HK-2 (cell line): Measurements from ENCODE around the gene BNIPL.

Source experiments
- DNase-seq: peaks from one replicate; pipeline ENCODE4 v3.0.0-alpha.2; 2018; ENCODE audit not compliant: unreplicated experiment

Gene BNIPL

DNA sequence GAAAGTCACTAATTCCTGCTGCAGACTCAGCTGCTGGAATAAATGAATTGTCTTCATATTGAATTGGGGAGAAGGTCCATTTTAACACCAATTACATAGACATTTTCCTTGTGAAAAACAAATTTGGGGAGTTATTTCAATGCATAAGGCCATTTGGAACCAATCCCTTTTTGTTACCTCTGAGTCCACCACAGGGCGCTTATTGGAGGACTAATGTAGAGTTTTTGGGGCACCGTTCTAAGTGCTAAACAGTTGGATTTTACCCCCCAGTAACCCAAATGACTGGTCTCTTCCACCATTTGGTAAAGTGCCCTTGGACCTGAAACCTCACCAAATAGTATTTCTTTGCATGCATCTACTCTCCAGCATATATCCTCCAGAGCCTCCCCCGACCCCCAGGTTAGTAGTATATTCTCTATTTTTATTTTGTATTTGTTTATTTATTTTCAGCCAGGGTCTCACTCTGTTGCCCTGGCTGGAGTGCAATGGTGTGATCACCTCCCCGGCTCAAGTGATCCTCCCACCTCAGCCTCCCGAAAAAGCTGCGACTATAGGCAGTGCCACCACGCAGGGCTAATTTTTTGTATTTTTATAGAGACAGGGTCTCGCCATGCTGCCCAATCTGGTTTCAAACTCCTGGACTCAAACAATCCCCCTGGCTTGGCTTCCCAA, 26.6 kb upstream of the BNIPL start:
- DNase-seq: no peak

- DNase-seq: no peak
Measured at GRCh38 chr1:151010346-151010726, 26.1 kb upstream of the BNIPL start.

GRCh38 chr1:151011154-151011850, 25.1 kb upstream of the BNIPL start:
- DNase-seq: no peak

GRCh38 chr1:151012684-151013471, 23.5 kb upstream of the BNIPL start:
- DNase-seq: no peak

DNA sequence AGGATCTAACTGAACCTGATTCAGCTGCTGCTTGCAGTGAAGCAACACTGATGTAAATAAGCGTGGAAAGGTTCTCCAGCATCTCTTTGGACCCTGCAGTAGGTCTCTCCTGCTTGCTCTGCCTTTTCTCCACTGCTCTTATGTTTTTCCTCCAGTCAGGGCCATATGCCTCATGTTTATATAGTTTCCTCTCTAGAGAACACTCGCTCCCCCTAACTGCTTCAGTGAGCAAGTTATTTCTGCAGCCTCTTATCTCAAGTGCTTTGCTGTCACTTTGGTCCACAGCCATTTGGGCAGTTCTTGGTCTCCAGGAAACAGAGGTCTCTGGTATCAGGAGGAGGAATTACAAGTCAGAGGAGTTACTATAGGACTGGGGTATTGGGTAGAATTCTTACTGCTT, 22.9 kb upstream of the BNIPL start:
- no peak for DNase-seq

DNA sequence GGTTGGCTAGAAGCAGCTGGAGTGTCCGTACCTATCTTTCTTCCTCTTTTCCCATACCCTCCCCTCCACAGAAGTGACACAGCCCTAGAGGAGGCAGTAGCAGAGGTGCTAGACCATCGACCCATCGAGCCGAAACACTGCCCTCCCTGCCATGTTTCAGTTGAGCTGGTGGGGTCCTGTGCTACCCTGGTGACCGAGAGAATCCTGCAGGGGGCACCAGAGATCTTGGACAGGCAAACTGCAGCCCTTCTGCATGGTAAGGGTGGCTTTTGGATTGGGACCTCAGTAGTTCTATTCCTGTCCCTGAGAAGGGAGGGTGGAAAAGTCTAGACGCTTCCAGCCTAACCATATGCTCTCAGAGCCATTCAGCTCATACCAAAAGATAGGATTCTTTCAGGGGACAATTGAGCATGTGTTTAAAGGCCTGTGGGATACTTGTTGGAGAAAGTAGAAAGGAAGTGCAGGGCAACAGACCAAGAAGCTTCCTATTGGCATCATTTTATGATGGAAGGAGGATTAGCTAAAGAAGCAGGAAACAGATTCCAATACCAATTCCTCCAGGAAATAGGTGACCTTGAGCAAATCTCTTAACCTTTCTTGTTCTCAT, 11.7 kb upstream of the BNIPL start:
- DNase-seq: peak; percentile 59

GRCh38 chr1:151026460-151026859, 9.9 kb upstream of the BNIPL start:
- DNase-seq: no peak

DNA sequence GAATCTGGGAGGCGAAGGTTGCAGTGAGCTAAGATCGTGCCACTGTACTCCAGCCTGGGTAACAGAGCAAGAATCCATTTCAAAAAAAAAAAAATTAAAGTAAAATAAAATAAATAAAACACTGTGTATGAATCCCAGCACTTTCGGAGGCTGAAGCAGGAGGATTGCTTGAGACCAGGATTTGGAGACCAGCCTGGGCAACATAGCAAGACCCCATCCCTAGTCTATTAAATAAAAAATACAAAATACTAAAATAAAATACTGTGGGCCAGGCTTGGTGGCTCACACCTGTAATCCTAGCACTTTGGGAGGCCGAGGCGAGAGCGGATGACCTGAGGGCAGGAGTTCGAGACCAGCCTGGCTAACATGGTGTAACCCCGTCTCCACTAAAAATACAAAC, 4.2 kb upstream of the BNIPL start:
- DNase-seq: no peak

- no peak for DNase-seq
Measured at GRCh38 chr1:151035167-151035566, 1.2 kb upstream of the BNIPL start.

DNA sequence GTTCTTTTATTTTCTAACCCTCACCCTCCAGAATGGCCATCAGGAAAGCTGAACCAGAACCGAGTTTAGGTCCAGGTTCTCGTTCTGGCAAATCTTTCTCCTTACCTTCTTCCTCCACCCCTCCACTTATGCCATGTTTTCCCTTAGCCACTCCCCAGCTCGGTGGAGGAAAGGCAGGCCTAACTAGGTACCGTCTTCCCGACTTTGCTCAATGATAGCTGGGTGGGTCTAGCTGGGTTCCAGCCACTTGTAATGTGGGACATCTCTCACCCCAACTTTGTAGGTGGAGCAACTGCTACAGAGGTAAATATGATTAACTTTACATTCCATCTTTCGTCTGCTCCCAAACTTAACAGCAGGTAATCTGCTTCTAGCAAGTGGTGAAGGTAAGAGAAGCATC, 646 bp downstream of the BNIPL start:
- no peak for DNase-seq

GRCh38 chr1:151039521-151039920, 3.1 kb downstream of the BNIPL start:
- no peak for DNase-seq

DNA sequence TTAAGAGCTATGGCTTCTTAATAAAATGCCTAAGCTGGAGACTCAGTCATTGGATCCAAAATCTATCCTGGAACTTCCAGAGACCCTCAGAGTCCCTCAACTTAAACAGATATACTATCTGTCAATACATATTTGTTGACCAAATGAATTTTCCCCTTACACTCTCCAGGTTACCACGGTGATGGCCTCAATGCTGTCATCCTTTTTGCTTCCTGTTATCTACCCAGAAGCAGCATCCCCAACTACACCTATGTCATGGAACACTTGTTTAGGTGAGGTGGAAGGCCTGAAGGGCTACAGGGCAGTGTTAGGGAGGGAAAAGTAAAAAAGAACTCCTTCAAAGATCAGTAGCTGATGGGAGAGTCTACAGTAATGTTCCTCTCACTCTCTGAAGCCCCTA, 6.8 kb downstream of the BNIPL start:
- no peak for DNase-seq

DNA sequence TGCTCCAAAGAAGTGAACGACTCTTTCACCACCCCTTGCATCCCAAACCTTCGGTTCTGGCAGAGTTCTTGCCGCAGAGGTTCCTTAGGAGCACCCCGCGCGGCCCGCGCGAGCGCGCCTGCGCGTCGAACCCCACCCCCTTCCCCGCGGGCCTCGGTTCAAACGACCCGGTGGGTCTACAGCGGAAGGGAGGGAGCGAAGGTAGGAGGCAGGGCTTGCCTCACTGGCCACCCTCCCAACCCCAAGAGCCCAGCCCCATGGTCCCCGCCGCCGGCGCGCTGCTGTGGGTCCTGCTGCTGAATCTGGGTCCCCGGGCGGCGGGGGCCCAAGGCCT, 11.2 kb downstream of the BNIPL start, which contains the start of gene C1orf56:
TSS of gene C1orf56 (plus strand) at position 161 of the 334 bp plus-strand sequence. CDS start at position 258, 97 bp downstream.
- peak; percentile 71 for DNase-seq

DNA sequence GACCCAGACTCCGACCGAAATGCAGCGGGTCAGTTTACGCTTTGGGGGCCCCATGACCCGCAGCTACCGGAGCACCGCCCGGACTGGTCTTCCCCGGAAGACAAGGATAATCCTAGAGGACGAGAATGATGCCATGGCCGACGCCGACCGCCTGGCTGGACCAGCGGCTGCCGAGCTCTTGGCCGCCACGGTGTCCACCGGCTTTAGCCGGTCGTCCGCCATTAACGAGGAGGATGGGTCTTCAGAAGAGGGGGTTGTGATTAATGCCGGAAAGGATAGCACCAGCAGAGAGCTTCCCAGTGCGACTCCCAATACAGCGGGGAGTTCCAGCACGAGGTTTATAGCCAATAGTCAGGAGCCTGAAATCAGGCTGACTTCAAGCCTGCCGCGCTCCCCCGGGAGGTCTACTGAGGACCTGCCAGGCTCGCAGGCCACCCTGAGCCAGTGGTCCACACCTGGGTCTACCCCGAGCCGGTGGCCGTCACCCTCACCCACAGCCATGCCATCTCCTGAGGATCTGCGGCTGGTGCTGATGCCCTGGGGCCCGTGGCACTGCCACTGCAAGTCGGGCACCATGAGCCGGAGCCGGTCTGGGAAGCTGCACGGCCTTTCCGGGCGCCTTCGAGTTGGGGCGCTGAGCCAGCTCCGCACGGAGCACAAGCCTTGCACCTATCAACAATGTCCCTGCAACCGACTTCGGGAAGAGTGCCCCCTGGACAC, 11.7 kb downstream of the BNIPL start:
- DNase-seq: peak; percentile 67

GRCh38 chr1:151048645-151049032, 12.3 kb downstream of the BNIPL start:
- DNase-seq: no peak

DNA sequence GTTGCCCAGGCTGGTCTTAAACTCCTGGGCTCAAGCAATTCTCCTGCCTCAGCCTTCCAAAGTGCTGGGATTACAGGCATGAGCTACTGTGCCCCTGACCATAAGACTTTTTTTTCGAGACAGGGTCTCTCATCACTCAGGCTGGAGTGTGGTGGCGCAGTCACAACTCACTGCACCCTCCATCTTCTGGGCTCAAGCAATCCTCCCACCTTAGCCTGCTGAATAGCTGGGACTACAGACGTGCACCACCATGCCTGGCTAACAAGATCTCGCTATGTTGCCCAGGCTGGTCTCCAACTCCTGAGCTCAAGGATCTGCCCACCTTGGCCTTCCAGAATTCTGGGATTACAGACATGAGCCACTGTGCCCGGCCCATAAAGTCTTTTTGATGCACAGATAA, 13.1 kb downstream of the BNIPL start:
- no peak for DNase-seq

DNA sequence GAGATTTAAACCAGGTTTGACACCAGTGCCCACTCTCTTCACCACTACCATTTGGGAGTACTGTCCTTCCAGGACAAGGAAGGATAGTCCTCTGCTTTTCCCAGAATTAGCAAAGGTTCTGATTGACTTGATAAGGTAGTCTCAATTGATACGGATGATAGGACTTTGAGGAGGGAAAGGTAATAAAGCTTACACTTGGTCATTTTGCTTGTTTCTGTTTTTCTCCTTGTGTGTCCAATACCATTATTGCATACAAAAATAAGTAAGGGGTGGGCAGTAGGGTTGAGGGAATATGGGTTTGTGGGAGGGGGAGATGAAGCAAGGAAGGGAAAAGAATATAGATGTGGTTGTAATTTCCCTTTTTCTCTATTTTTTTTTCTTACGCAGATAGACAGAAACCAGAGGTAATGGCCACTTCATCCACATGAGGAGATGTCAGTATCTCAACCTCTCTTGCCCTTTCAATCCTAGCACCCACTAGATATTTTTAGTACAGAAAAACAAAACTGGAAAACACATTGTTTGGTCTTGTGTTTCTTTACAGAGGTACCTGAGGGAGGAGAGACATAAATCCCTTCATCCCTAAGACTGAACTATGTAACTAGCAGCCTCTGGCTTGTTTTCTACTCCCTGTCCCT, 13.8 kb downstream of the BNIPL start:
- no peak for DNase-seq

DNA sequence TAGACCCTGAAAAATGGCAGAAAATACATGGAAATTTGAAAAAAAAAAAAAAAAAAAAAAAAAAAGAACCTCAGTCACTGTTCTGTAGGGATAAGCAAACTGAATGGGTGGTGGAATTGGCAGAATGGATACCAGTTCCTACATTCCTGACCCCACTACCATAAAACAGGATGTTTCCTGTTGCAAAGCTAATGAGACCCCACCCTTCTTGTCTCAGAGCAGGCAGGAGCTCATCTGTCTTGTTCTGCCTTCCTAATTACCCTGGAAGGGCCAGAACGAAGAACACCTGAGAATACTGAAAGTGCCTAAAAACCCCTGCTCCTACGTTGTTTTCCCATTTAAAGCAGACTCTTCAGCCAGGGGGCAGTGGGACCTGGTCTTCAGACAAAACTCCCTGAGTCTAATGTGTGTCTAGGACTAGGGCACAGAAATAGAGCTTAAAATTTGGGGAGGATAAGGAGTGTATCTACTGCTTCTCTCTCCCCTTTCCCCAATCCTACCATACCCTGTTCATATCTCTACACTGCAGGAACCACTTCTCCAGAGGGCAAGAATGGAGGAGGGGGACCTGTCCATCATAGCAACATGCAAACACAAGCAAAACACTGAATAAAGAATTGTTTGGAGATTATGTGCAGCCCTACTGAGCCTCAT, 15.1 kb downstream of the BNIPL start:
- no peak for DNase-seq

DNA sequence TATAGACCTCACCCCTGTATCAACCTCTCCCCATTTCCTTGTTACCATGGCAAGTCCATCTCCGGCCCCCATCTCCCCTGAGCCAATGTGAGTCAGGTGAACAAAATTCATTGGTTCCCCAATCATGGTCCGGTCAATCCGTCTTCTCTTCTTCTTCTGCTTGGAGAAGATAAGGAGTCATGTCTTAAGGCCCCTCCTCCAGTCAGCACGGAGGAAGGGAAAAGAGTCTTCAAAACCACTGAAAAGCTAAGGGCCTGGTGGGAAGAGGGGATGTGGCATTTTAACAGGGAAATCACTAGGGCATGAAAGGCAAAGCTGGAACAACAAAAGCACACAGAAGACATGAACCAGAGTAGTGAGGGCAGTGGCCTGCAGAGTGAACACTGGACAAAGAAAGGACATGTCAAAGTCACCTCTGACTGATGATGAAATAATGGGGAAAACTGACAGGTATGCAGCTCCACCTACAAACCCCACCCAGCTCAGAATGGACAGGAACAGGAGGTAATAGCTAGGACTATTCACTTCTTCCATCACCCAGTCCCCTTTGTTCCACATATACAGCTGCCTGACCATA, 18.7 kb downstream of the BNIPL start:
- DNase-seq: no peak

DNA sequence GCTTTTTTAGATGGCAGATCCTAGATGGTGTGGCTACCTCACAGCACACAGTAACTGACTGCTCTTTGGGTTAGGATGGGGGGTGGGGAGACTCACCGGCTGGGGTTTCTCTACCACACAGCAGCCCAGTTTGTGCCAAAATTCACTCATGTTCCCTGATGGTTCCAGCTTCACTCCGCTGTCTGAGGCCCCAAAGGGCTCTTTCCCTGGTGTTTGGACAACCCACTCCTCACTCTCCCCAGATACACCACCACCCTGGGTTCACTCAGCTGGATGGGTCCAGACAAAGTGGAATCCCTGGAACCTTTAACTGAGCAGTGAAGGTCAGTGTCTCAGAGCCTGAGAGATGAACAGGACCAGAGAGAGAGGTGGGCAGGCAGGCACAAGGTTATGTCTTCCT, 19.2 kb downstream of the BNIPL start:
- DNase-seq: no peak

DNA sequence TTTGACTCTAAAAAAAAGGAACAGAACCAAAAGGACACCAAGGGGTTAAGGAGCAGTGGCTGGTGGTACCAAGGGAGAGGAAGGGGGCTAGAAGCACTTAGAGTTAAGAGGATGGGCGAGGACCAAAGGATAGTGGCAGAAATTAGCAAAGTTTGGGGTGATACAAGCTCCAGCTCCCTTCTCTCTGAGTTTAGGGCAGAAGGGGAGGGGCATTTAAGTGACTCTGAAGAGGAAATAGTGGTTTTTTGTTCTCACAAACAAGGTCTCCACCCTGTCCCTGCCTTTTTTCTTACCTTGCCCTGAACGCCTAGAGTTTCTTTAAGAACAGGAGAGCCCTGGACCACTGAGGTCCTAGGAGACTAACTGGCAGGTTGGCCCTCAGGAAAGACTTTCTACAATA, 19.8 kb downstream of the BNIPL start:
- DNase-seq: no peak
